HepG2 (cell line): Measurements from ENCODE around the gene SYNE2. TPM values are rescaled to one million over a fixed set of nuclear protein-coding genes. Genes with fewer than 3 reads are reported as not detected.

Experiments used
- ATAC-seq: fragments of 200-7000 bp; cut with Tn5 transposase; 3 replicates; pipeline ENCODE4 v1.9.1; 2020; ENCODE audit warnings: mild to moderate bottlenecking, moderate library complexity
- BruUV-seq: library from RNA; stranded (reverse); fragments of 400-500 nt; replicated peaks from 2 replicates; lab custom pipeline; 2021; lab: Mats Ljungman, UMichigan
- CTCF ChIA-PET: fragments of 300-600 bp; formaldehyde crosslinking; extraction: SDS; loops from one replicate; lab custom pipeline; 2021; ENCODE audit warnings: low total read pairs, inconsistent platforms, low intra/inter-chr PET ratio; lab: Yijun Ruan, JAX
- POLR2A ChIA-PET: fragments of 350-600 bp; sonication (Branson Sonifier 250); formaldehyde crosslinking; loops from one replicate; lab custom pipeline; 2020; ENCODE audit warnings: antibody characterized with exemption, inconsistent platforms; lab: Yijun Ruan, JAX
- DNase-seq: peaks from one replicate; pipeline ENCODE4 v3.0.0-alpha.2; 2015; ENCODE audit warnings: low spot score
- FAIRE-seq: peaks from 3 replicates; lab custom pipeline; 2011; peaks lifted over from hg19 to GRCh38; lab: Jason Lieb, UNC
- H2AFZ ChIP-seq: one replicate; pipeline ENCODE4 v1.6.1; 2011; ENCODE audit warnings: low read length, inconsistent platforms
- H3K27ac ChIP-seq: fragments of 300-600 bp; 3 replicates; pipeline ENCODE4 v1.8.0; 2011; ENCODE audit warnings: mixed run types, mild to moderate bottlenecking, mixed read lengths, low read length, inconsistent platforms; ENCODE audit not compliant: insufficient read depth; ENCODE audit errors: extremely low read length
- H3K27me3 ChIP-seq, 2 experiments: fragments of 200-600 bp in 1 of 2; 2 replicates in 1 of 2; 3 replicates in 1 of 2; pipeline versions ENCODE4 v1.6.0 to v1.8.0; 2011; ENCODE audit warnings: low read length in 2 of 2, mild to moderate bottlenecking in 2 of 2, moderate library complexity in 2 of 2, inconsistent platforms in 1 of 2; ENCODE audit not compliant: insufficient read depth in 2 of 2, control insufficient read depth in 1 of 2
- H3K36me3 ChIP-seq, 2 experiments: fragments of 200-600 bp in 1 of 2; replicated peaks in 1 of 2; 2 replicates in 1 of 2; 3 replicates in 1 of 2; pipeline versions ENCODE4 v1.5.1 to v1.8.0; 2011; ENCODE audit warnings: low read length in 2 of 2, inconsistent platforms in 1 of 2; ENCODE audit not compliant: insufficient read depth in 2 of 2, control insufficient read depth in 1 of 2
- H3K4me1 ChIP-seq: 2 replicates; pipeline ENCODE4 v1.5.1; 2012; ENCODE audit warnings: low read length, inconsistent platforms; ENCODE audit not compliant: insufficient read depth
- H3K4me2 ChIP-seq: 2 replicates; pipeline ENCODE4 v1.6.0; 2011; ENCODE audit warnings: low read depth, low read length, inconsistent platforms
- H3K4me3 ChIP-seq, 3 experiments: fragments of 200-600 bp in 1 of 3; sonication (generic), shearing (Covaris generic) in 1 of 3; replicated peaks in 1 of 3; 2 replicates each; pipeline ENCODE4 v1.5.1; 2011 to 2016; ENCODE audit warnings: low read length in 3 of 3, inconsistent platforms in 2 of 3, low read depth in 2 of 3, mild to moderate bottlenecking in 2 of 3, control low read depth in 1 of 3, mixed read lengths in 1 of 3; ENCODE audit not compliant: insufficient read depth in 1 of 3
- H3K79me2 ChIP-seq: one replicate; pipeline ENCODE4 v1.6.1; 2011; ENCODE audit warnings: low read length, inconsistent platforms; ENCODE audit not compliant: insufficient read depth
- H3K9ac ChIP-seq: 2 replicates; pipeline ENCODE4 v1.6.0; 2011; ENCODE audit warnings: mild to moderate bottlenecking, low read depth, low read length, inconsistent platforms; ENCODE audit not compliant: insufficient read depth
- H3K9me3 ChIP-seq: 2 replicates; pipeline ENCODE4 v1.5.1; 2012; ENCODE audit warnings: mild to moderate bottlenecking, low read length
- H4K20me1 ChIP-seq: 2 replicates; pipeline ENCODE4 v1.6.0; 2011; ENCODE audit warnings: inconsistent platforms, mild to moderate bottlenecking, low read length, moderate library complexity; ENCODE audit not compliant: insufficient read depth
- CBX1 ChIP-seq: IDR thresholded peaks from one replicate; pipeline ENCODE4 v1.6.1; 2016; ENCODE audit warnings: antibody characterized with exemption, low read depth
- CHCHD3 ChIP-seq: sonication (generic); formaldehyde crosslinking; IDR thresholded peaks from 2 replicates; pipeline ENCODE4 v1.8.0; 2022; ENCODE audit warnings: mild to moderate bottlenecking, missing genetic modification reagents, moderate library complexity
- HNF4G ChIP-seq, 2 experiments: sonication (generic) in 1 of 2; formaldehyde crosslinking in 1 of 2; IDR thresholded peaks; 2 replicates each; pipeline versions ENCODE4 v1.4.0 to v1.6.1; 2011 to 2020; ENCODE audit warnings: borderline replicate concordance in 2 of 2, low read depth in 2 of 2, mild to moderate bottlenecking in 2 of 2, low read length in 1 of 2, missing genetic modification reagents in 1 of 2, moderate library complexity in 1 of 2
- HOXA3 ChIP-seq: sonication (generic); formaldehyde crosslinking; IDR thresholded peaks from 2 replicates; pipeline ENCODE4 v1.5.0; 2020; ENCODE audit warnings: missing genetic modification reagents
- MEIS2 ChIP-seq: sonication (generic); formaldehyde crosslinking; IDR thresholded peaks from 2 replicates; pipeline ENCODE4 v1.9.0; 2021; ENCODE audit warnings: mild to moderate bottlenecking, missing genetic modification reagents
- MYC ChIP-seq: sonication (generic); formaldehyde crosslinking; IDR thresholded peaks from 2 replicates; pipeline ENCODE4 v1.9.0; 2021; ENCODE audit warnings: missing genetic modification reagents, borderline replicate concordance
- NRL ChIP-seq: sonication (generic); formaldehyde crosslinking; IDR thresholded peaks from 2 replicates; pipeline ENCODE4 v1.5.0; 2020; ENCODE audit warnings: missing genetic modification reagents, mild to moderate bottlenecking, moderate library complexity, borderline replicate concordance
- PRPF4 ChIP-seq: fragments of 200-400 bp; formaldehyde crosslinking; IDR thresholded peaks from 2 replicates; pipeline ENCODE4 v1.6.1; 2016; ENCODE audit warnings: low read length, low read depth; ENCODE audit not compliant: poor library complexity, severe bottlenecking
- SATB2 ChIP-seq: sonication (generic); formaldehyde crosslinking; IDR thresholded peaks from 2 replicates; pipeline ENCODE4 v1.5.0; 2020; ENCODE audit warnings: missing genetic modification reagents
- SSRP1 ChIP-seq: IDR thresholded peaks from 2 replicates; pipeline ENCODE4 v1.6.1; 2016; ENCODE audit warnings: control low read depth
- TBP ChIP-seq: sonication (generic); formaldehyde crosslinking; IDR thresholded peaks from 2 replicates; pipeline ENCODE4 v1.5.0; 2020; ENCODE audit warnings: missing genetic modification reagents
- ZBTB21 ChIP-seq: sonication (generic); formaldehyde crosslinking; IDR thresholded peaks from 2 replicates; pipeline ENCODE4 v1.4.0; 2020; ENCODE audit warnings: missing genetic modification reagents
- ZNF350 ChIP-seq: sonication (generic); formaldehyde crosslinking; IDR thresholded peaks from 2 replicates; pipeline ENCODE4 v1.4.0; 2020; ENCODE audit warnings: mild to moderate bottlenecking, low read depth, missing genetic modification reagents, borderline replicate concordance
- WGBS: methylation state at CpG from one replicate; pipeline ENCODE4 v1.1.6; 2017; ENCODE audit warnings: low lambda C conversion rate; 5-methylcytosine and 5-hydroxymethylcytosine counted together
- in situ Hi-C: cut with HindIII; loops from 2 replicates; pipeline ENCODE4 v1.10.0; 2017; ENCODE audit warnings: low pct_unique_long_range_greater_than_20kb; ENCODE audit not compliant: extremely low pct_ligation_motif_present
- intact Hi-C: fragments of 100-400 bp; cut with micrococcal nuclease; formaldehyde crosslinking; loops from one replicate; pipeline ENCODE4 v1.10.0; 2022; ENCODE audit not compliant: unreplicated experiment
- polyA plus RNA-seq, 8 experiments: library from polyadenylated mRNA; depleted of rRNA in 3 of 8; stranded (reverse) in 7 of 8; unstranded in 1 of 8; fragments of >200 nt; fragmentation: Illumina TruSeq in 4 of 8; extraction: Trizol in 4 of 8; gene quantifications; 2 replicates each; pipeline versions ENCODE4 v1.2.1 to v1.2.3, GENCODE V29; 2011 to 2016; ENCODE audit warnings: low read depth in 4 of 8, missing spikeins in 1 of 8, mixed read lengths in 1 of 8; ENCODE audit not compliant: insufficient read depth in 1 of 8
- total RNA-seq, 5 experiments: library from RNA; depleted of rRNA; stranded (reverse); fragments of >200 nt; fragmentation: Illumina TruSeq; extraction: Trizol; gene quantifications; 2 replicates each; pipeline ENCODE4 v1.2.3, GENCODE V29; 2016; ENCODE audit warnings: low read depth in 1 of 5
- TF ChIP-seq, protein P1 (sequence below): IDR thresholded peaks from 2 replicates; pipeline ENCODE4 v1.6.1; 2018; ENCODE audit warnings: missing genetic modification reagents
- TF ChIP-seq, protein P2 (sequence below): sonication (generic); formaldehyde crosslinking; IDR thresholded peaks from 2 replicates; pipeline ENCODE4 v1.4.0; 2020; ENCODE audit warnings: mild to moderate bottlenecking, low read depth, missing genetic modification reagents

The SYNE2 gene
- total and polyA plus RNA-seq, 2 of the 13 experiments (the other 11 are each of a cell fraction or from before 2014, with no cell fraction given): 6.2 to 13.3 TPM

DNA sequence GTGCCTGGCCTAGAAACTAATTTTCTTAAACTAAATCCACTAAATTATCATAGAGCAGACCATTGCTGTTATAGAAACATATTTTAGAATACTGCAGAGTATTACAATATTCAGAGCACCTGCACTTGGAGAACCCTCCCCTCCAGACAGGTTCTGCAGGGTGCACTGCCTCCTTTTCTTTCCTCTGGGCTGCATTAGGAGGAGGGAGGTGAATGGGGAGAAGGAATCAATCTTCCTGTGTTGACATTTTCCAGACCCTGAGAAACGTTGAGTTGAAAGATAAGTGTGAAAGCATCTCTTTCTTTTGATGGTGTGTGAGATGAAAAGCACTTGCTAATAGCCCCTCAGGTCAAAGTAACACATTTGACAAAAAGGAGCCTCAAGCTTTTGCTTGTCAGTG is 7.3 kb downstream of the SYNE2 start:
- ChIA-PET POLR2A (no interaction called here), CTCF (no interaction called here)
- peaks cover 25% of the 10 kb centered on the region for H3K4me1 ChIP-seq
- FAIRE-seq: no peak
- H3K27ac ChIP-seq: no peak overlapping the region
- no peaks in the 10 kb centered on the region for H3K36me3 ChIP-seq
- H3K4me2 ChIP-seq: no peak overlapping the region
- H2AFZ ChIP-seq: no peak overlapping the region
- DNase-seq: no peak
- intact Hi-C loops: no loop called here
- no peaks in the 10 kb centered on the region for H3K27me3 ChIP-seq
- BruUV-seq: no TSS peak
- in situ Hi-C loops: no loop called here
- H3K79me2 ChIP-seq: peaks cover 1% of the 10 kb centered on the region
- H3K9ac ChIP-seq: no peak overlapping the region
- TF ChIP-seq NRL: no peak
- no peak for TF ChIP-seq CHCHD3
- no peak for TF ChIP-seq ZNF350
- TF ChIP-seq, protein P1, sequence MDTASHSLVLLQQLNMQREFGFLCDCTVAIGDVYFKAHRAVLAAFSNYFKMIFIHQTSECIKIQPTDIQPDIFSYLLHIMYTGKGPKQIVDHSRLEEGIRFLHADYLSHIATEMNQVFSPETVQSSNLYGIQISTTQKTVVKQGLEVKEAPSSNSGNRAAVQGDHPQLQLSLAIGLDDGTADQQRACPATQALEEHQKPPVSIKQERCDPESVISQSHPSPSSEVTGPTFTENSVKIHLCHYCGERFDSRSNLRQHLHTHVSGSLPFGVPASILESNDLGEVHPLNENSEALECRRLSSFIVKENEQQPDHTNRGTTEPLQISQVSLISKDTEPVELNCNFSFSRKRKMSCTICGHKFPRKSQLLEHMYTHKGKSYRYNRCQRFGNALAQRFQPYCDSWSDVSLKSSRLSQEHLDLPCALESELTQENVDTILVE (CRISPR knock-in tag): no peak
- no peak for TF ChIP-seq MYC
- no peak for TF ChIP-seq ZBTB21
- TF ChIP-seq PRPF4: no peak
- H4K20me1 ChIP-seq: no peaks in the 10 kb centered on the region
- ATAC-seq: no peak
- no peaks in the 10 kb centered on the region for H3K9me3 ChIP-seq
- no peak overlapping the region for H3K4me3 ChIP-seq
- WGBS: 8% methylated on average over 1 of the region's 1 CpG

DNA sequence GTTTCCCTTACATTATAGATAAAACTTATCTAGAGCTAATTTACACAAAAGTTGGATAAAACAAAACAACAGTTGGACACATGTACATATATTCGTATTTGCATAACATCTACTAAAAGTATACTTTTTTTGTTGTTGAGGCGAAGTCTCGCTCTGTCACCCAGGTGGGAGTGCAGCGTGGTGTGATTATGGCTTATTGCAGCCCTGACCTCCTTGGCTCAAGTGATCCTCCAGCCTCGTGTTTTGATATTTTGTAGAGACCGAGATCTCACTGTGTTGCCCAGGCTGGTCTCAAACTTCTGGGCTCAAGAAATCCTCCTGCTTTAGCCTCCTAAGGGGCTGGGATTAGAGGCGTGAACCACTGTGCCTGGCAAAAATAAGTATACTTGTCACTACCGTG is 9.4 kb downstream of the SYNE2 start:
- Histone ChIP-seq H3K9ac (no peak overlapping the region), H3K27me3 (no peaks in the 10 kb centered on the region), H3K79me2 (no peaks in the 10 kb centered on the region), H3K4me1 (peaks cover 17% of the 10 kb centered on the region), H4K20me1 (no peaks in the 10 kb centered on the region), H3K9me3 (no peaks in the 10 kb centered on the region), H2AFZ (no peak overlapping the region), H3K4me2 (no peak overlapping the region), H3K27ac (no peak overlapping the region), H3K4me3 (no peak overlapping the region), H3K36me3 (no peaks in the 10 kb centered on the region)
- ChIA-PET POLR2A (no interaction called here), CTCF (no interaction called here)
- 93% methylated on average over 8 of the region's 8 CpGs for WGBS
- no peak for ATAC-seq
- in situ Hi-C loops: no loop called here
- intact Hi-C loops: no loop called here
- no TSS peak for BruUV-seq
- no peak for DNase-seq
- no peak for TF ChIP-seq MEIS2 (CRISPR knock-in tag)
- TF ChIP-seq HNF4G (IDR thresholded peaks at IDR 0.05; ENCODE audit: borderline replicate concordance, low read depth, low read length): no peak
- TF ChIP-seq HNF4G (CRISPR knock-in tag; IDR thresholded peaks at IDR 0.05; ENCODE audit: borderline replicate concordance, low read depth): no peak
- TF ChIP-seq, protein P2, sequence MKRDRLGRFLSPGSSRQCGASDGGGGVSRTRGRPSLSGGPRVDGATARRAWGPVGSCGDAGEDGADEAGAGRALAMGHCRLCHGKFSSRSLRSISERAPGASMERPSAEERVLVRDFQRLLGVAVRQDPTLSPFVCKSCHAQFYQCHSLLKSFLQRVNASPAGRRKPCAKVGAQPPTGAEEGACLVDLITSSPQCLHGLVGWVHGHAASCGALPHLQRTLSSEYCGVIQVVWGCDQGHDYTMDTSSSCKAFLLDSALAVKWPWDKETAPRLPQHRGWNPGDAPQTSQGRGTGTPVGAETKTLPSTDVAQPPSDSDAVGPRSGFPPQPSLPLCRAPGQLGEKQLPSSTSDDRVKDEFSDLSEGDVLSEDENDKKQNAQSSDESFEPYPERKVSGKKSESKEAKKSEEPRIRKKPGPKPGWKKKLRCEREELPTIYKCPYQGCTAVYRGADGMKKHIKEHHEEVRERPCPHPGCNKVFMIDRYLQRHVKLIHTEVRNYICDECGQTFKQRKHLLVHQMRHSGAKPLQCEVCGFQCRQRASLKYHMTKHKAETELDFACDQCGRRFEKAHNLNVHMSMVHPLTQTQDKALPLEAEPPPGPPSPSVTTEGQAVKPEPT (CRISPR knock-in tag): no peak
- no peak for TF ChIP-seq SATB2 (CRISPR knock-in tag)
- TF ChIP-seq SSRP1 (CRISPR knock-in tag): no peak
- TF ChIP-seq TBP (CRISPR knock-in tag): no peak
- TF ChIP-seq CBX1: no peak
- TF ChIP-seq HOXA3 (CRISPR knock-in tag): no peak
- no peak for FAIRE-seq
